K562 (cell line): ENCODE results near the gene GLOD4. TPM values are rescaled to one million over a fixed set of nuclear protein-coding genes. Genes with fewer than 3 reads are reported as not detected.
A peak's percentile ranks its signal among the peaks of the same experiment; 100 is the strongest.

Experiments
- CHD2 ChIP-seq: IDR thresholded peaks from 2 replicates; pipeline ENCODE4 v1.6.1; 2011; ENCODE audit warnings: low read depth, low read length
- E2F3 ChIP-seq: fragments of 250-450 bp; sonication (Bioruptor Pico); IDR thresholded peaks from 2 replicates; pipeline ENCODE4 v1.4.0; 2020; ENCODE audit warnings: mild to moderate bottlenecking
- HNRNPK ChIP-seq: fragments of 200-400 bp; formaldehyde crosslinking; IDR thresholded peaks from one replicate; pipeline ENCODE4 v1.6.1; 2018; ENCODE audit warnings: mild to moderate bottlenecking, low read depth, low read length; ENCODE audit not compliant: poor library complexity, severe bottlenecking
- MGA ChIP-seq: fragments of 450-650 bp; IDR thresholded peaks from 2 replicates; pipeline ENCODE4 v1.6.1; 2016; ENCODE audit warnings: mild to moderate bottlenecking, moderate library complexity
- NFIC ChIP-seq: fragments of 450-650 bp; IDR thresholded peaks from 2 replicates; pipeline ENCODE4 v1.6.1; 2017; ENCODE audit warnings: mild to moderate bottlenecking, inconsistent platforms
- SMC3 ChIP-seq: conservative IDR thresholded peaks from 2 replicates; pipeline ENCODE4 v1.6.1; 2011; ENCODE audit warnings: low read depth, low read length, improper control_type of control experiment; ENCODE audit not compliant: insufficient read depth
- TAF1 ChIP-seq: IDR thresholded peaks from 2 replicates; pipeline ENCODE4 v1.6.1; 2011; ENCODE audit warnings: mild to moderate bottlenecking, low read length, moderate library complexity; ENCODE audit not compliant: insufficient read depth, control insufficient read depth, severe bottlenecking; ENCODE audit errors: extremely low read depth
- ZNF717 ChIP-seq: fragments of 250-450 bp; sonication (Bioruptor Pico); IDR thresholded peaks from 2 replicates; pipeline ENCODE4 v1.5.0; 2021
- polyA plus RNA-seq, 8 experiments: library from polyadenylated mRNA; depleted of rRNA in 4 of 8; stranded (reverse) in 5 of 8; unstranded in 3 of 8; fragments of >200 nt; fragmentation: Nextera tagmentation in 2 of 8; fragmentation: Illumina TruSeq in 1 of 8; extraction: Ambion mirVana in 2 of 8; extraction: Trizol in 1 of 8; gene quantifications; 2 replicates each; pipeline versions ENCODE4 v1.2.1 to v1.2.3, GENCODE V29; 2011 to 2014; ENCODE audit warnings: inconsistent platforms in 1 of 8, missing spikeins in 1 of 8
- total RNA-seq, 7 experiments: library from RNA; depleted of rRNA in 6 of 7; stranded (reverse); fragments of >200 nt in 6 of 7; fragmentation: Illumina TruSeq in 2 of 7; extraction: Trizol in 2 of 7; gene quantifications; 2 replicates each; pipeline versions ENCODE4 v1.2.1 to v1.2.3, GENCODE V29; 2011 to 2021; ENCODE audit warnings: low replicate concordance in 1 of 7
- TF ChIP-seq, protein P1 (sequence below): fragments of 450-650 bp; IDR thresholded peaks from 2 replicates; pipeline ENCODE4 v1.6.1; 2017; ENCODE audit warnings: antibody characterized with exemption, mild to moderate bottlenecking

The GLOD4 gene
- total and polyA plus RNA-seq, 9 of the 15 experiments (the other 6 are each of a cell fraction or from before 2014, with no cell fraction given), result 52.0 to 109 (median 64.9) TPM

- TF ChIP-seq SMC3 (0 out of 2 replicates have a peak, but pooled peaks have one; percentile 20), MGA (peak; percentile 62), ZNF717 (CRISPR knock-in tag) (no peak), E2F3 (CRISPR knock-in tag) (peak; percentile 62; the same call in 1 of the 2 replicates), TAF1 (peak; percentile 42), HNRNPK (no peak), NFIC (no peak), CHD2 (peak; percentile 22; the same call in 1 of the 2 replicates)
- TF ChIP-seq, protein P1, sequence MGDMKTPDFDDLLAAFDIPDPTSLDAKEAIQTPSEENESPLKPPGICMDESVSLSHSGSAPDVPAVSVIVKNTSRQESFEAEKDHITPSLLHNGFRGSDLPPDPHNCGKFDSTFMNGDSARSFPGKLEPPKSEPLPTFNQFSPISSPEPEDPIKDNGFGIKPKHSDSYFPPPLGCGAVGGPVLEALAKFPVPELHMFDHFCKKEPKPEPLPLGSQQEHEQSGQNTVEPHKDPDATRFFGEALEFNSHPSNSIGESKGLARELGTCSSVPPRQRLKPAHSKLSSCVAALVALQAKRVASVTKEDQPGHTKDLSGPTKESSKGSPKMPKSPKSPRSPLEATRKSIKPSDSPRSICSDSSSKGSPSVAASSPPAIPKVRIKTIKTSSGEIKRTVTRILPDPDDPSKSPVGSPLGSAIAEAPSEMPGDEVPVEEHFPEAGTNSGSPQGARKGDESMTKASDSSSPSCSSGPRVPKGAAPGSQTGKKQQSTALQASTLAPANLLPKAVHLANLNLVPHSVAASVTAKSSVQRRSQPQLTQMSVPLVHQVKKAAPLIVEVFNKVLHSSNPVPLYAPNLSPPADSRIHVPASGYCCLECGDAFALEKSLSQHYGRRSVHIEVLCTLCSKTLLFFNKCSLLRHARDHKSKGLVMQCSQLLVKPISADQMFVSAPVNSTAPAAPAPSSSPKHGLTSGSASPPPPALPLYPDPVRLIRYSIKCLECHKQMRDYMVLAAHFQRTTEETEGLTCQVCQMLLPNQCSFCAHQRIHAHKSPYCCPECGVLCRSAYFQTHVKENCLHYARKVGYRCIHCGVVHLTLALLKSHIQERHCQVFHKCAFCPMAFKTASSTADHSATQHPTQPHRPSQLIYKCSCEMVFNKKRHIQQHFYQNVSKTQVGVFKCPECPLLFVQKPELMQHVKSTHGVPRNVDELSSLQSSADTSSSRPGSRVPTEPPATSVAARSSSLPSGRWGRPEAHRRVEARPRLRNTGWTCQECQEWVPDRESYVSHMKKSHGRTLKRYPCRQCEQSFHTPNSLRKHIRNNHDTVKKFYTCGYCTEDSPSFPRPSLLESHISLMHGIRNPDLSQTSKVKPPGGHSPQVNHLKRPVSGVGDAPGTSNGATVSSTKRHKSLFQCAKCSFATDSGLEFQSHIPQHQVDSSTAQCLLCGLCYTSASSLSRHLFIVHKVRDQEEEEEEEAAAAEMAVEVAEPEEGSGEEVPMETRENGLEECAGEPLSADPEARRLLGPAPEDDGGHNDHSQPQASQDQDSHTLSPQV, result peak; percentile 27; the same call in 1 of the 2 replicates
These were observed 30.0 kb downstream of the GLOD4 start, which contains the start of gene GEMIN4 (continued) for GRCh38 chr17:752002-752619.
